Left lung (tissue), 10 donors: ENCODE data around the gene IL27RA. TPM values are rescaled to one million over a fixed set of nuclear protein-coding genes. Genes with fewer than 3 reads are reported as not detected.
"Not testable (repeated sequence)": the region's sequence is repeated elsewhere in the genome, so short reads cannot be mapped to it uniquely, and the experiment has no call there.

Experiments used
- ATAC-seq: fragments of 200-7000 bp; cut with Tn5 transposase; one replicate; pipeline ENCODE4 v1.9.1; 2020; ENCODE audit warnings: moderate library complexity
- DNase-seq, 4 donors: peaks; one replicate each; pipeline ENCODE4 v3.0.0-alpha.2; 2013 to 2020
- H3K27ac ChIP-seq, 2 donors: fragments of 200-600 bp; sonication (generic) in 1 of 2; one replicate each; pipeline versions ENCODE4 v1.5.0 to v1.8.0; 2020 to 2021
- H3K27me3 ChIP-seq, 2 donors: fragments of 200-600 bp; sonication (generic) in 1 of 2; one replicate each; pipeline versions ENCODE4 v1.5.0 to v1.8.0; 2020 to 2021
- H3K36me3 ChIP-seq, 2 donors: fragments of 200-600 bp; sonication (generic) in 1 of 2; one replicate each; pipeline versions ENCODE4 v1.5.0 to v1.8.0; 2020 to 2021
- H3K4me1 ChIP-seq, 2 donors: fragments of 200-600 bp; one replicate each; pipeline ENCODE4 v1.8.0; 2021
- H3K4me3 ChIP-seq, 2 donors: fragments of 200-600 bp; sonication (generic) in 1 of 2; one replicate each; pipeline versions ENCODE4 v1.5.0 to v1.8.0; 2020 to 2021; ENCODE audit warnings: mild to moderate bottlenecking in 1 of 2
- H3K9me3 ChIP-seq, 2 donors: fragments of 200-600 bp; sonication (generic) in 1 of 2; one replicate each; pipeline versions ENCODE4 v1.5.0 to v1.8.0; 2020 to 2021
- intact Hi-C, 2 donors: fragments of 100-400 bp; cut with DNase I; formaldehyde crosslinking; loops; one replicate each; pipeline versions ENCODE4 v1.11.2 to v1.14.2; 2022
- polyA plus RNA-seq, 6 donors: library from polyadenylated mRNA; unstranded; fragments of 120-200 nt; gene quantifications; one replicate each; pipeline ENCODE4 v1.2.1, GENCODE V29; 2013; ENCODE audit not compliant: insufficient read length in 6 of 6
- total RNA-seq, 2 donors: library from RNA; stranded (reverse); fragmentation: NEBNext Ultra II Directional; extraction: Animal tissue kit (Norgen Biotek cat#: 25700); gene quantifications; one replicate each; pipeline ENCODE4 v1.2.1, GENCODE V29; 2021
- TF ChIP-seq, protein P1 (sequence below), 2 donors: fragments of 200-600 bp; sonication (generic) in 1 of 2; IDR thresholded peaks; one replicate each; pipeline versions ENCODE4 v1.5.0 to v1.8.0; 2021; ENCODE audit warnings: antibody characterized with exemption in 2 of 2
- donor health status: DM: no; HTN: yes; CAD: no.
- donor health status: DM: no; HTN: no; CAD: no.

IL27RA gene
- total and polyA plus RNA-seq, 8 donors: 6.7 to 17.4 (median 8.3) TPM

DNA sequence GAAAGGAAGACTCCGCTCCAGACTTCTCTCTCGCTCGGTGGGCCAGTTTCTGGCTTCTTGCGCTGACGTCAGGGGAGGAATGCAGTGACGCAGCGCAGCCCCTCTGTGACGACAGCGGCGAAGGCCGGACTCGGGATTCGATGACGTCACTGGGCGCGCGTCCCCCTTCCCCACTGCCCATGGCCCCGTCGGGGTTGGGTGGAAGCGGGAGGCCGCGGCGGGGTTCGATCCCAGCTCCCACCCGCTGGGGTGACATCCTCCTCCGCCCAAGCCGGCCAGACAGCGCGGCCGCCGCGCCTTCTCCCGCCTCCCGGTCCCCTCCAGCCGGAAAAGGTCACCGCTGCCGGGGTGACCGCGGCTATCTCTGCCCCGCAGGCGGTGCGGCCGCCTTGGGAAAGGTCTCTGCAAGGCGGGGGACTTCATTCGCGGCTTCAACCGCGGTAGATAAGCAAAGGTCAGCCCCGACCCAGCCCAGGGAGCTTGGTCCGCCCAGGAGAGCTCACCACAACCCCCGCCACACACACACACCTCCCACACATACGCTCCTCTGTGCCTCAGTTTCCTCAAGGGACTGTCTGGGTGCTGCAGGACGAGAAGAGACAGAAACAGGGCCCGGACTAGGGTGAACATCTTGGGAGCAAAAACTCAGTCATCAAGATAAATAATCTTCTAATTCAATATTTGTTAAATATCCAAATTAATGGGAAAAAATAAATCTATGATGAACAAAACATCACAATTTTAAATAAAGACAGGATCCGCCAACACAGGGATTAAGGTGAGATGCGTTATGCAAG is 24.6 kb upstream of the IL27RA start:
- intact Hi-C loops: no loop called here
- DNase-seq (peak in 1 of 4 donors; percentile 94), ATAC-seq (peak; percentile 43)
- H3K27me3 ChIP-seq: no peaks in the 10 kb centered on the region
- H3K27ac ChIP-seq: peak overlapping the region; percentile 99
- H3K36me3 ChIP-seq: no peaks in the 10 kb centered on the region
- TF ChIP-seq, protein P1, sequence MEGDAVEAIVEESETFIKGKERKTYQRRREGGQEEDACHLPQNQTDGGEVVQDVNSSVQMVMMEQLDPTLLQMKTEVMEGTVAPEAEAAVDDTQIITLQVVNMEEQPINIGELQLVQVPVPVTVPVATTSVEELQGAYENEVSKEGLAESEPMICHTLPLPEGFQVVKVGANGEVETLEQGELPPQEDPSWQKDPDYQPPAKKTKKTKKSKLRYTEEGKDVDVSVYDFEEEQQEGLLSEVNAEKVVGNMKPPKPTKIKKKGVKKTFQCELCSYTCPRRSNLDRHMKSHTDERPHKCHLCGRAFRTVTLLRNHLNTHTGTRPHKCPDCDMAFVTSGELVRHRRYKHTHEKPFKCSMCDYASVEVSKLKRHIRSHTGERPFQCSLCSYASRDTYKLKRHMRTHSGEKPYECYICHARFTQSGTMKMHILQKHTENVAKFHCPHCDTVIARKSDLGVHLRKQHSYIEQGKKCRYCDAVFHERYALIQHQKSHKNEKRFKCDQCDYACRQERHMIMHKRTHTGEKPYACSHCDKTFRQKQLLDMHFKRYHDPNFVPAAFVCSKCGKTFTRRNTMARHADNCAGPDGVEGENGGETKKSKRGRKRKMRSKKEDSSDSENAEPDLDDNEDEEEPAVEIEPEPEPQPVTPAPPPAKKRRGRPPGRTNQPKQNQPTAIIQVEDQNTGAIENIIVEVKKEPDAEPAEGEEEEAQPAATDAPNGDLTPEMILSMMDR (IDR thresholded peaks at IDR 0.05): no peak
- H3K4me3 ChIP-seq: peak overlapping the region; percentile 59 to 66
- H3K9me3 ChIP-seq: no peaks in the 10 kb centered on the region
- peaks cover 26 to 40% of the 10 kb centered on the region in 2 donors for H3K4me1 ChIP-seq

DNA sequence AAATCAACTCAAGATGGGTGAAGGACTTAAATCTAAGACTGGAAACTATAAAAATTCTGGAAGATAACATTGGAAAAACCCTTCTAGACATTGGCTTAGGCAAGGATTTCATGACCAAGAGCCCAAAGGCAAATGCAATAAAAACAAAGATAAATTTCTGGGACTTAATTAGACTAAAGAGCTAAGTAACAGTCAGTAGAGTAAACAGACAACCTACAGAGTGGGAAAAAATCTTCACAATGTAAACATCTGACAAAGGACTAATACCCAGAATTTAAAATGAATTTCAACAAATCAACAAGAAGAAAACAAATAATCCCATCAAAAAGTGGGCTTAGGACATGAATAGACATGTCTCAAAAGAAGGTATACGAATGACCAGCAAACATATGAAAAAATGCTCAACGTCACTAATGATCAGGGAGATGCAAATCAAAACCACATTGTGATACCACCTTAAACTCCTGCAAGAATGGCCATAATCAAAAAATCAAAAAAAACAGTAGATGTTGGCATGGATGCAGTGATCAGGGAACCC is 19.1 kb upstream of the IL27RA start:
- Histone ChIP-seq H3K9me3 (no peaks in the 10 kb centered on the region), H3K27ac (no peak overlapping the region), H3K4me3 (no peak overlapping the region), H3K27me3 (no peaks in the 10 kb centered on the region), H3K4me1 (peaks cover 0 to 1% of the 10 kb centered on the region in 2 donors), H3K36me3 (no peaks in the 10 kb centered on the region)
- DNase-seq (no peak), ATAC-seq (no peak)
- intact Hi-C loops: no loop called here
- TF ChIP-seq, protein P1 (IDR thresholded peaks at IDR 0.05): no peak

DNA sequence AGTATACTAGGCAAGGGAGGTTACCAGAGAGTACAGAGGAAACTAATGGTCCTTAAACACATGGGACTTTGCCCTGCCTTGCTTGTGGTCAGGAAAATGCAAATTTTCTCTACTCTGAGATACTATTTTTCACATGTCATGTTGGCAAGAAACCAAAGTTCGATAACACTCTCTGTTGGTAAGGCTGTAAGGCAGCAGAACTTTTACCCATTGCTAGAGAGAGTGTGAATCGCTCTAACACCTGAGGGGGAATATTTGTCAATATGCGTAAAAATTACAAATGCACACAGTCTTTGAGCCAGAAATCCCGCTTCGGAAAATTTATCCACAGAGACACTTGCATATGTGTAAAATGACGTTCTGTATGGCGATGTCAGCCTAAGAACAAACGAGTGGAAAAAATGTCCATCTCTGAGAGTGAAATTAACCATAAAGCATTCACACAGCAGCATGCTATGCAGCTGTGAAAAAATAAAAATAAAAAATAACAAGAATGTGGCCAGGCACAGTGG is 16.0 kb upstream of the IL27RA start:
- intact Hi-C loops: no loop called here

DNA sequence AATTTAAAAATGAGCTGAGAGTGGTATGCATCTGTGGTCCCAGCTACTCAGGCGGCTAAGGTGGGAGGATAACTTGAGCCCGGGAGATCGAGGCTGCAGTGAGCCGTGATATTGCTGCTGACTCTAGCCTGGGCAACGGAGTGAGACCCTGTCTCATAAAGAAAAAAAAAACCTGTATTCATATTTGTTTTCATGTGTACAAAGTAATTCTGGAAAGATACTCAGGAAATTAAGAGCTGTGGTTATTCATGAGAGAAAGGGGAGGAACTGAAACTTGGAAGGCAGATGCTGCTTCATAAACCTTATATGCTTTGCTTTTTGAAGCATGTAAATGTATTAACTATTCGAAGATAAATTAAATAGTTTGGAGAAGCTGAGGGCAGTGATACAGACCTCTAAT is 12.5 kb upstream of the IL27RA start:
- Histone ChIP-seq H3K27me3 (no peaks in the 10 kb centered on the region), H3K27ac (no peak overlapping the region), H3K4me3 (no peak overlapping the region), H3K4me1 (peaks cover 11 to 31% of the 10 kb centered on the region in 2 donors), H3K9me3 (no peaks in the 10 kb centered on the region), H3K36me3 (no peaks in the 10 kb centered on the region)
- DNase-seq (peak in 1 of 4 donors; percentile 17), ATAC-seq (no peak)
- TF ChIP-seq, protein P1 (IDR thresholded peaks at IDR 0.05): no peak
- intact Hi-C loops: no loop called here

More for the DNA sequence above, 16.0 kb upstream of the IL27RA start:
- TF ChIP-seq, protein P1 (IDR thresholded peaks at IDR 0.05): no peak
- no peak overlapping the region for H3K4me3 ChIP-seq
- no peak overlapping the region for H3K27ac ChIP-seq
- H3K4me1 ChIP-seq: peaks cover 3 to 14% of the 10 kb centered on the region in 2 donors
- H3K36me3 ChIP-seq: no peaks in the 10 kb centered on the region
- H3K27me3 ChIP-seq: no peaks in the 10 kb centered on the region
- H3K9me3 ChIP-seq: no peaks in the 10 kb centered on the region
- DNase-seq (no peak), ATAC-seq (no peak)

DNA sequence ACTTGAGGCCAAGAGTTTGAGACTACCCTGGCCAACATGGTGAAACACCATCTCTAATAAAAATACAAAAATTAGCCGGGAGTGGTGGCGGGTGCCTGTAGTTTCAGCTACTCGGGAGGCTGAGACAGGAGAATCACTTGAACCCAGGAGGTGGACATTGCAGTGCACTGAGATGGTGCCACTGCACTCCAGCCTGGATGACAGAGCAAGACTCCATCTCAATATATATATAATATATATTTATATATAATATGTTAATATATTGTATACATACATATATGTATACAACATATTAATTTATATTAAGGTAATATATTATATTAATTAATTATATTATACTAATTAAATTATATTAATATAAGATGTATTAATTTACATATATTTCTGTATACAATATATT is 11.8 kb upstream of the IL27RA start:
- H3K4me1 ChIP-seq: peaks cover 11 to 36% of the 10 kb centered on the region in 2 donors
- DNase-seq, H3K36me3 ChIP-seq, H3K27ac ChIP-seq, H3K4me3 ChIP-seq, intact Hi-C loops, H3K9me3 ChIP-seq, ATAC-seq, H3K27me3 ChIP-seq: not testable (repeated sequence)
